ENCODE data around the gene TTC29.
A peak's percentile ranks its signal among the peaks of the same experiment; 100 is the strongest.
"Not testable (repeated sequence)": the region's sequence is repeated elsewhere in the genome, so short reads cannot be mapped to it uniquely, and the experiment has no call there.

TTC29 gene

GRCh38 chr4:146742416-146742815, 203.2 kb downstream of the TTC29 start:
- DNase-seq (ENCODE audit: low read depth, low spot score), result peak; percentile 5

GRCh38 chr4:146739182-146739581, 206.5 kb downstream of the TTC29 start:
- DNase-seq (ENCODE audit: low read depth, low spot score), result no peak

More at GRCh38 chr4:146742416-146742815, 203.2 kb downstream of the TTC29 start:
- H3K27ac ChIP-seq, result no peak overlapping the region

GRCh38 chr4:146723519-146723918, 222.1 kb downstream of the TTC29 start:
- H3K27ac ChIP-seq; DNase-seq (ENCODE audit: low read depth, low spot score): not testable (repeated sequence)

More at GRCh38 chr4:146739182-146739581, 206.5 kb downstream of the TTC29 start:
- H3K27ac ChIP-seq, result no peak overlapping the region

GRCh38 chr4:146709956-146710355, 235.7 kb downstream of the TTC29 start:
- DNase-seq (ENCODE audit: low read depth, low spot score), result peak; percentile 10
- H3K27ac ChIP-seq, result no peak overlapping the region

GRCh38 chr4:146699910-146700309, 245.8 kb downstream of the TTC29 start:
- DNase-seq (ENCODE audit: low read depth, low spot score), result no peak
- H3K27ac ChIP-seq, result no peak overlapping the region

GRCh38 chr4:146674829-146675570, 270.7 kb downstream of the TTC29 start:
- no peak for DNase-seq (ENCODE audit: low read depth, low spot score)
- H3K27ac ChIP-seq, result no peak overlapping the region

GRCh38 chr4:146663968-146664311, 281.7 kb downstream of the TTC29 start:
- not testable (repeated sequence) for DNase-seq (ENCODE audit: low read depth, low spot score); H3K27ac ChIP-seq

- no peak overlapping the region for H3K27ac ChIP-seq
- DNase-seq (ENCODE audit: low read depth, low spot score), result no peak
These were observed 284.3 kb downstream of the TTC29 start for GRCh38 chr4:146661367-146661766.

Measured in epithelial cell of prostate (primary cell).